Measurements from ENCODE around the gene EEF2.

Gene EEF2

DNA sequence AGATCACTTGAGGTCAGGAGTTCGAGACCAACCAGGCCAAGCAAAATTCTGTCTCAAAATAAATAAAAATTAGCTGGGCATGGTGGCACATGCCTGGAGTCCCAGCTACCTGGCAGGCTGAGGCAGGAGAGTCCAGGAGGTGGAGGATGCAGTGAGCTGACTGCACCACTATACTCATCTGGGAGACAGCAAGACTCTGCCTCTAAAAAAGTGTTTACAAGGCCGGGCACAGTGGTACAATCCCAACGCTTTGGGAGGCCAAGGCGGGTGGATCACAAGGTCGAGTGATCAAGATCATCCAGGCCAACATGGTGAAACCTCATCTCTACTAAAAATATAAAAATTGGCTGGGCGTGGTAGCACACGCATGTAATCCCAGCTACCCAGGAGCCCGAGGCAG, 10.1 kb downstream of the EEF2 start:
- H3K79me2 ChIP-seq (ENCODE audit: insufficient read depth, low read length), result peaks cover 44% of the 10 kb centered on the region

DNA sequence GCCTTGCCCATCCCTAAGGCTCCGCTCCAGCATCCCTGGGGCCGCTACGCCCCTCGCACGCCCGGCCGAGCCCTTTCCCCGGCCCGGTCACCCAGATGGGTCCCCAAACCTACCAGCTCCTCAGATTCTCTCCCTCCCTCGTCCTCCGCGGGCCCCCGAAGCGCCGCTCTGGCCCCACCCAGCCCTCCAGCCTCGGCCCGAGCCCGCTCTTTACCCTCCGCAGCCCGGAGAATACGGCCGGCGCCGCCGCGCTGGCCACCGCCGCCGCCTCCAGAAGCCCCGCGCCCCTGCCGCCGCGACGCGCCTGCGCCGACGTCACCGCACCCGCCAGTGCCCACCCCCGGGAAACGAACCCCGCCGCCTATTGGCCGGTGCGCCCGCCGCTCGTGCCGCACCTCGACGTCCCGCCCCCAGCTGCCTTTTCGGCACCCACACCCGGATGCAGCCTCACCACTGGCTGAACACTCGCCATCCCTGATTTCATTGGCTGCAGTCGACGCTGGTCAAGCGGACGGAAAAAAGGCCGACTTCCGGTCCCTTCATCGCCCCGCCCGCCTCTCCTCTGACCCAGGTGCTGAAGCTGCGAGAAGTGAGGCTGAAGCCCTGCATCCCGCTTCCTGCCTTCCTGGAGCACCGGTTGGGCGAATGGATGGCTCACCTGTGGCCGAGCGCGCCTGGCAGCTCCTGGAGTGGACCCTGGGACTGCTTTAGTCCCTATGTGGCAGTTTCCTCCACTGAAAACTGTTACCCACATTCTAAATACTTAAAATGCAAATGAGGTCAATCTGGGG, 14.3 kb downstream of the EEF2 start, which contains the start of gene DAPK3:
DAPK3 (minus strand) TSS at position 292 of the 791 bp plus-strand sequence. CDS start 1,364 bp downstream, outside the sequence.
- Histone ChIP-seq H2AFZ (ENCODE audit: low read length) (0 out of 2 replicates have a peak within 1 kb of the TSS, but pooled peaks have one; percentile 56), H3F3A (ENCODE audit: low read depth) (peaks cover 3% of the 10 kb centered on the region; the same call in 1 of the 2 replicates), H3K9ac (ENCODE audit: low read depth, low read length, poor library complexity, severe bottlenecking) (peak within 1 kb of the TSS; percentile 91), H4K20me1 (ENCODE audit: insufficient read depth, low read length, poor library complexity, severe bottlenecking) (peaks cover 38% of the 10 kb centered on the region), H3K9me2 (replicated peaks; ENCODE audit: low read depth, low read length) (no peaks in the 10 kb centered on the region), H3K27me3 (ENCODE audit: insufficient read depth, low read length, poor library complexity, severe bottlenecking) (no peaks in the 10 kb centered on the region), H3K9me3 (ENCODE audit: insufficient read depth, low read depth, low read length) (no peaks in the 10 kb centered on the region), H3K36me3 (ENCODE audit: insufficient read depth, low read length) (peaks cover 10% of the 10 kb centered on the region; the same call in 1 of the 2 replicates), H3K4me3 (ENCODE audit: low read length, poor library complexity, severe bottlenecking) (peak within 1 kb of the TSS; percentile 95), H3K4me2 (ENCODE audit: low read depth, low read length, poor library complexity, severe bottlenecking) (peak within 1 kb of the TSS; percentile 89), H3K4me1 (ENCODE audit: insufficient read depth, low read length, poor library complexity, severe bottlenecking) (peaks cover 20% of the 10 kb centered on the region), H3K79me2 (ENCODE audit: insufficient read depth, low read length) (peaks cover 32% of the 10 kb centered on the region)
- TF ChIP-seq, protein P1, sequence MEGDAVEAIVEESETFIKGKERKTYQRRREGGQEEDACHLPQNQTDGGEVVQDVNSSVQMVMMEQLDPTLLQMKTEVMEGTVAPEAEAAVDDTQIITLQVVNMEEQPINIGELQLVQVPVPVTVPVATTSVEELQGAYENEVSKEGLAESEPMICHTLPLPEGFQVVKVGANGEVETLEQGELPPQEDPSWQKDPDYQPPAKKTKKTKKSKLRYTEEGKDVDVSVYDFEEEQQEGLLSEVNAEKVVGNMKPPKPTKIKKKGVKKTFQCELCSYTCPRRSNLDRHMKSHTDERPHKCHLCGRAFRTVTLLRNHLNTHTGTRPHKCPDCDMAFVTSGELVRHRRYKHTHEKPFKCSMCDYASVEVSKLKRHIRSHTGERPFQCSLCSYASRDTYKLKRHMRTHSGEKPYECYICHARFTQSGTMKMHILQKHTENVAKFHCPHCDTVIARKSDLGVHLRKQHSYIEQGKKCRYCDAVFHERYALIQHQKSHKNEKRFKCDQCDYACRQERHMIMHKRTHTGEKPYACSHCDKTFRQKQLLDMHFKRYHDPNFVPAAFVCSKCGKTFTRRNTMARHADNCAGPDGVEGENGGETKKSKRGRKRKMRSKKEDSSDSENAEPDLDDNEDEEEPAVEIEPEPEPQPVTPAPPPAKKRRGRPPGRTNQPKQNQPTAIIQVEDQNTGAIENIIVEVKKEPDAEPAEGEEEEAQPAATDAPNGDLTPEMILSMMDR (conservative IDR thresholded peaks at IDR 0.05; ENCODE audit: low read length), result no peak

More for the DNA sequence above, 10.1 kb downstream of the EEF2 start:
- TF ChIP-seq EZH2phosphoT487 (IDR thresholded peaks at IDR 0.05; ENCODE audit: borderline replicate concordance), result no peak
- no peaks in the 10 kb centered on the region for H3K9me2 ChIP-seq (replicated peaks; ENCODE audit: low read depth, low read length)
- H3K4me3 ChIP-seq (ENCODE audit: low read length, poor library complexity, severe bottlenecking), result no peak overlapping the region
- no peaks in the 10 kb centered on the region for H3K9me3 ChIP-seq (ENCODE audit: insufficient read depth, low read depth, low read length)
- no peak overlapping the region for H3K9ac ChIP-seq (ENCODE audit: low read depth, low read length, poor library complexity, severe bottlenecking)
- peaks cover 50% of the 10 kb centered on the region; the same call in 1 of the 2 replicates for H3K36me3 ChIP-seq (ENCODE audit: insufficient read depth, low read length)
- no peak overlapping the region for H3K4me2 ChIP-seq (ENCODE audit: low read depth, low read length, poor library complexity, severe bottlenecking)
- no peaks in the 10 kb centered on the region for H3K27me3 ChIP-seq (ENCODE audit: insufficient read depth, low read length, poor library complexity, severe bottlenecking)
- peaks cover 61% of the 10 kb centered on the region for H4K20me1 ChIP-seq (ENCODE audit: insufficient read depth, low read length, poor library complexity, severe bottlenecking)
- no peak overlapping the region for H2AFZ ChIP-seq (ENCODE audit: low read length)
- H3F3A ChIP-seq (ENCODE audit: low read depth), result peaks cover 3% of the 10 kb centered on the region; the same call in 1 of the 2 replicates
- H3K4me1 ChIP-seq (ENCODE audit: insufficient read depth, low read length, poor library complexity, severe bottlenecking), result peaks cover 4% of the 10 kb centered on the region

DNA sequence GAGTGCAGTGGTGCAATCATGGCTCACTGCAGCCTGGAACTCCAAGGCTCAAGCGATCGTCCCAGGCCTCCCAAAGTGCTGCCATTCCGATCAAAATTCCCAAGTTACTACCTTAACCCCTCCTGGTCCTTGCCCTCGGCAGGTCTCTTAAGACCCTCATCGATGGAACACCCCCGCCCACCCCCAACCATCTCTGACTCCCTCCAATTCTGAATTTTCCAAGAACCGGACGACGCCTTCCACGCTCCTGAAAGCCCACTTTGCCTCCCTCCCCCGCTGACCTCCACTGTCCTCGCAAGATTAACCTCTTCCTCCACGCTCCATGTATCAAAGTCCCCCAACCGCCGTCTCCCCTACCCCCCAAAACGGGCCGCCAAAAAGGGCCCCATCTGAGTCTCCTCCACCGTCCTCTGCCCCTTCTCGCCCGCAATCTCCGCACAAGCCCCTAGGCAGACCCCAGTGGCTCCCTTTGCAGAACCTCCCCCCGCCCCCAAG, 14.9 kb downstream of the EEF2 start:
- H3F3A ChIP-seq (ENCODE audit: low read depth), result peaks cover 3% of the 10 kb centered on the region; the same call in 1 of the 2 replicates
- H3K36me3 ChIP-seq (ENCODE audit: insufficient read depth, low read length), result peaks cover 4% of the 10 kb centered on the region; the same call in 1 of the 2 replicates
- peaks cover 20% of the 10 kb centered on the region for H3K4me1 ChIP-seq (ENCODE audit: insufficient read depth, low read length, poor library complexity, severe bottlenecking)
- 0 out of 2 replicates have a peak overlapping the region, but pooled peaks have one; percentile 56 for H2AFZ ChIP-seq (ENCODE audit: low read length)
- H3K4me2 ChIP-seq (ENCODE audit: low read depth, low read length, poor library complexity, severe bottlenecking), result peak overlapping the region; percentile 89
- TF ChIP-seq, protein P1 (conservative IDR thresholded peaks at IDR 0.05; ENCODE audit: low read length), result no peak
- no peak for TF ChIP-seq EZH2phosphoT487 (IDR thresholded peaks at IDR 0.05; ENCODE audit: borderline replicate concordance)
- H4K20me1 ChIP-seq (ENCODE audit: insufficient read depth, low read length, poor library complexity, severe bottlenecking), result peaks cover 31% of the 10 kb centered on the region
- peak overlapping the region; percentile 95 for H3K4me3 ChIP-seq (ENCODE audit: low read length, poor library complexity, severe bottlenecking)
- no peaks in the 10 kb centered on the region for H3K9me2 ChIP-seq (replicated peaks; ENCODE audit: low read depth, low read length)
- peaks cover 32% of the 10 kb centered on the region for H3K79me2 ChIP-seq (ENCODE audit: insufficient read depth, low read length)
- H3K9me3 ChIP-seq (ENCODE audit: insufficient read depth, low read depth, low read length), result no peaks in the 10 kb centered on the region
- peak overlapping the region; percentile 91 for H3K9ac ChIP-seq (ENCODE audit: low read depth, low read length, poor library complexity, severe bottlenecking)
- H3K27me3 ChIP-seq (ENCODE audit: insufficient read depth, low read length, poor library complexity, severe bottlenecking), result no peaks in the 10 kb centered on the region

All from Loucy (cell line).